Measurements from ENCODE around the gene IDH3G. TPM values are rescaled to one million over a fixed set of nuclear protein-coding genes. Genes with fewer than 3 reads are reported as not detected.

Gene IDH3G
- total RNA-seq, 1 donor from 2014 or later: 49.5 TPM

DNA sequence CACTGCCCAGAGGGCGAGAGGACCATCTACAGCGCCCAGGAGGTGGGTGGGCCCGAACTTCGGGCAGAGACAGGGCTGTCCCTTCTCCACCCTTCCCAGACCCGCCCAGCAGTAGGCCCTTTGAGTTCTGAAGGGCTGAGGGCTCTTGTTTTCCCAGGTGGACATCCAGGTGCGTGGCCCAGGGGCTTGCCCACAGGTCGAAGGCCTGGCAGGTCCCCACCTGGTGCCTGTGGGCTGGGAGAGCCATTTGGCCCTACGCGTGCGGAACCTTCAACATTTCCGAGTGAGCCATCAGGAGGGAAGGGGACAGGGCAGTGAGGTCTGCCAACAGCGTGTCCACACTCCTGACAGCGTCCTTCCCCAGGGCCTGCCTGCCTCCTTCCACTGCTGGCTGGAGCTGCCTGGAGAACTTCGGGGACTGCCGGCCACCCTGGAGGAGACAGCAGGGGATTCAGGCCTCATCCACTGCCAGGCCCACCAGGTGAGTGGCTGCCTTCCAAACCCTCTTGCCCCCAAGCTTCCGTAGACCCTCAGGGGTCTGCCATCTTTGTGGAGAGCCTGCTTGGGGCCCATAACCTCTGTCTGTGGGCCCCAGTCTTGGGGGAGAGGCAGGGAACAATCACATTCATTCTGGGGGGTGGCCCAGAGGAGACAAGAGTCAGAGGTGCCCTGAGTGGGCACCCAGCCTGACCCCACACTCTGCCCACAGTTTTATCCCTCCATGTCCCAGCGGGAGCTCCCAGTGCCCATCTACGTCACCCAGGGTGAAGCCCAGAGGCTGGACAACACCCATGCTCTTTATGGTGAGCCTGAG, 23.4 kb downstream of the IDH3G start:
- no peaks in the 10 kb centered on the region for H3K9me3 Mint-ChIP-seq (ENCODE audit: low read depth)

DNA sequence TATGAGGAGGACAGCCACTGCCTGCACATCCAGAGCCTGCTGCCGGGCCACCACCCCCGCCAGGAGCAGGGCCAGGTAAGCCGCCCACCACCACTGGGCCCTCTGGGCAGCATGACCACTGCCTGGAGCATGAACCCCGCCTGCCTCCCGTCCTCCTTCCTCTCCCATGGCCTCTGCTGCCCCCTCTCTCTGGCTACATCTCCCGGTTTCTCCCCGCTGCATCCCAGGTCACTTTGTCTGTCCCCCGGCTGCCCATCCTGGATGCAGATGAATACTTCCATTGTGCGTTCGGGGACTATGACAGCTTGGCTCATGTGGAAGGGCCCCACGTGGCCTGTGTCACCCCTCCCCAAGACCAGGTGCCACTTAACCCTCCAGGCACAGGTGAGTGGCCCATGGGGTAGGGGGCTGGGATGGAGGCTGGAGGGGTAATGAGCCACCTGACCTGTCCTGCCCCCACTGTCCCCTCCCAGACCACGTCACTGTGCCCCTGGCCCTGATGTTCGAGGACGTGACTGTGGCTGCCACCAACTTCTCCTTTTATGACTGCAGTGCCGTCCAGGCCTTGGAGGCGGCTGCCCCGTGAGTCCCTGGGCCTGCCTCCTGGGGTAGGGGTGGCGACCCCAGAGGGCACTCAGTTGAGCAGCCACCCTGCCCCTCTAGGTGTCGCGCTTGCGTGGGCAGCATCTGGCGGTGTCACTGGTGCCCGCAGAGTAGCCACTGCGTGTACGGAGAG, 24.1 kb downstream of the IDH3G start:
- Mint-ChIP-seq H3K9me3 (ENCODE audit: low read depth) (no peaks in the 10 kb centered on the region), H3K27ac (no peak overlapping the region), H3K4me1 (ENCODE audit: low read depth) (peaks cover 2% of the 10 kb centered on the region), H3K4me3 (ENCODE audit: low read depth) (no peak overlapping the region), H3K36me3 (ENCODE audit: insufficient read depth) (no peaks in the 10 kb centered on the region), H3K27me3 (no peaks in the 10 kb centered on the region)
- DNase-seq (ENCODE audit: low spot score, unreplicated experiment): no peak
- TF ChIP-seq, protein P1, sequence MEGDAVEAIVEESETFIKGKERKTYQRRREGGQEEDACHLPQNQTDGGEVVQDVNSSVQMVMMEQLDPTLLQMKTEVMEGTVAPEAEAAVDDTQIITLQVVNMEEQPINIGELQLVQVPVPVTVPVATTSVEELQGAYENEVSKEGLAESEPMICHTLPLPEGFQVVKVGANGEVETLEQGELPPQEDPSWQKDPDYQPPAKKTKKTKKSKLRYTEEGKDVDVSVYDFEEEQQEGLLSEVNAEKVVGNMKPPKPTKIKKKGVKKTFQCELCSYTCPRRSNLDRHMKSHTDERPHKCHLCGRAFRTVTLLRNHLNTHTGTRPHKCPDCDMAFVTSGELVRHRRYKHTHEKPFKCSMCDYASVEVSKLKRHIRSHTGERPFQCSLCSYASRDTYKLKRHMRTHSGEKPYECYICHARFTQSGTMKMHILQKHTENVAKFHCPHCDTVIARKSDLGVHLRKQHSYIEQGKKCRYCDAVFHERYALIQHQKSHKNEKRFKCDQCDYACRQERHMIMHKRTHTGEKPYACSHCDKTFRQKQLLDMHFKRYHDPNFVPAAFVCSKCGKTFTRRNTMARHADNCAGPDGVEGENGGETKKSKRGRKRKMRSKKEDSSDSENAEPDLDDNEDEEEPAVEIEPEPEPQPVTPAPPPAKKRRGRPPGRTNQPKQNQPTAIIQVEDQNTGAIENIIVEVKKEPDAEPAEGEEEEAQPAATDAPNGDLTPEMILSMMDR (IDR thresholded peaks at IDR 0.05; ENCODE audit: unreplicated experiment): no peak

More for the DNA sequence above, 23.4 kb downstream of the IDH3G start:
- Mint-ChIP-seq H3K4me1 (ENCODE audit: low read depth) (peaks cover 2% of the 10 kb centered on the region), H3K27me3 (no peaks in the 10 kb centered on the region), H3K4me3 (ENCODE audit: low read depth) (no peak overlapping the region), H3K27ac (no peak overlapping the region), H3K36me3 (ENCODE audit: insufficient read depth) (no peaks in the 10 kb centered on the region)
- no peak for DNase-seq (ENCODE audit: low spot score, unreplicated experiment)
- TF ChIP-seq, protein P1 (IDR thresholded peaks at IDR 0.05; ENCODE audit: unreplicated experiment): no peak

DNA sequence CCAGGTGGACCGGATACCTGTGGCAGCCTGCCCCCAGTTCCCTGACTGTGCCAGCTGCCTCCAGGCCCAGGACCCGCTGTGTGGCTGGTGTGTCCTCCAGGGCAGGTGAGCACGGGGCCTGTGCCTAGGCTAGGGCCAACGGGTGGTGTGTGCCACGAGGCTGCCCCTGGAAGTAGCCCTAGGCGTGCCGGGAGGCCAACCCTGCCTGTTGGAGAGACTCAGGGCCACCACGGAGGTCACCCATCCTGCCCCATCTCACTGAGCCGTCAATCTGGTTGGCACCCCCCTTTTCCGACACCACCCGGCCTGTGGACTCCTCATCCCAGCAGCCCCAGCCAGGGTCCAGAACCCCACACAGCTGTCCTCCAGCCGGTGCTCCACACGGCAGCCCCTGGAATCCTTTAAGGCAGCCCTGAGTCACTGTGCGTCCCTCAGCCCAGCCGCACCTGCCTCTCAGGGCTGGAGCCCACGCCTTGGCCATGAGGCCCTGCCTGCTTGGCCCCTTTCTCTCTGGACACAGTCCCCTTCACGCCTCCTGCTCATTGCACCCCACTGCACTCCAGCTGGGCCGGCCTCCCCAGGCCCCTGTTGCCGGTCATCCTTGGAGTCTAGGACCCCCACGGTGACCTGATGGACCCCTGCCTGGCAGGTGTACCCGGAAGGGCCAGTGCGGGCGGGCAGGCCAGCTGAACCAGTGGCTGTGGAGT, 24.9 kb downstream of the IDH3G start:
- Mint-ChIP-seq H3K36me3 (ENCODE audit: insufficient read depth) (no peaks in the 10 kb centered on the region), H3K4me3 (ENCODE audit: low read depth) (no peak overlapping the region), H3K27ac (no peak overlapping the region), H3K9me3 (ENCODE audit: low read depth) (no peaks in the 10 kb centered on the region), H3K4me1 (ENCODE audit: low read depth) (peaks cover 2% of the 10 kb centered on the region), H3K27me3 (no peaks in the 10 kb centered on the region)
- no peak for DNase-seq (ENCODE audit: low spot score, unreplicated experiment)
- TF ChIP-seq, protein P1 (IDR thresholded peaks at IDR 0.05; ENCODE audit: unreplicated experiment): no peak

DNA sequence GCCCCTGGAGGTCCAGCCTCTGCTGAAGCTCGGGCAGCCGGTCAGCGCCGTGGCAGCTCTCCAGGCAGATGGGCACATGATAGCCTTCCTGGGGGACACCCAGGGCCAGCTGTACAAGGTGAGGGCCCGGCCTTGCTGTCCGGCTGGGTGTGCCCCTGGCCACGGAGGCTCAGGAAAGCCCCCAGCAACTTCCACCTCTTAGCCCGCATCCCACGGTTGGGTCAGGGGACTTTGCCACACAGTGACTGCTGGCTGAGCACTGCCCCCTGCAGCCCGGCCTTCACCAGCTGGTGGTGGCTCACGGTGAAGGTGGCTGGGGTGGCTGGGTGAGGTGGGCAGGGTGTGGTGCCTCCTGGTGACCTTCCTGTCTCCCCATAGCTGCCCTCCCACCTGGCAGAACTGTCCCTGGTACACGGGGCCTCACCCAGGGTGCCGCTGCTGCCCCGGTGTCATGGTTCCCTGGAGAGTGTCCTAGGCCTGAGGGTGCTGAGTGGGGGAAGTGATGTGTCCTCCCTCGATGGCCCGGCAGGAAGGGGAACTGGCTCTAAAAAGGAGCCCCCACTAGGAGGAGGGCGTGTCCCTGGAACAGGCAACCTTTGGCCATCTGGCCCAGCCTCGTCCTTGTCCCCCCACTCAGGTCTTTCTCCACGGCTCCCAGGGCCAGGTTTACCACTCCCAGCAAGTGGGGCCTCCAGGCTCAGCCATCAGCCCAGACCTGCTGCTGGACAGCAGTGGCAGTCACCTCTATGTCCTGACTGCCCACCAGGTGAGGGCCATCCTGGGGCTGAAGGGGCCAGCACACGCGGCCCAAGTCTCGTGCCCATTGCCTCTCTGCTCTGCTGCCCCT, 25.6 kb downstream of the IDH3G start:
- Mint-ChIP-seq H3K36me3 (ENCODE audit: insufficient read depth) (no peaks in the 10 kb centered on the region), H3K4me3 (ENCODE audit: low read depth) (no peak overlapping the region), H3K27me3 (peaks cover 3% of the 10 kb centered on the region), H3K27ac (no peak overlapping the region), H3K9me3 (ENCODE audit: low read depth) (no peaks in the 10 kb centered on the region), H3K4me1 (ENCODE audit: low read depth) (peaks cover 2% of the 10 kb centered on the region)
- TF ChIP-seq, protein P1 (IDR thresholded peaks at IDR 0.05; ENCODE audit: unreplicated experiment): no peak
- no peak for DNase-seq (ENCODE audit: low spot score, unreplicated experiment)

Data from progenitor cell of endocrine pancreas (in vitro differentiated cells).